Measurements from ENCODE around the gene SPEM2.

SPEM2 gene

DNA sequence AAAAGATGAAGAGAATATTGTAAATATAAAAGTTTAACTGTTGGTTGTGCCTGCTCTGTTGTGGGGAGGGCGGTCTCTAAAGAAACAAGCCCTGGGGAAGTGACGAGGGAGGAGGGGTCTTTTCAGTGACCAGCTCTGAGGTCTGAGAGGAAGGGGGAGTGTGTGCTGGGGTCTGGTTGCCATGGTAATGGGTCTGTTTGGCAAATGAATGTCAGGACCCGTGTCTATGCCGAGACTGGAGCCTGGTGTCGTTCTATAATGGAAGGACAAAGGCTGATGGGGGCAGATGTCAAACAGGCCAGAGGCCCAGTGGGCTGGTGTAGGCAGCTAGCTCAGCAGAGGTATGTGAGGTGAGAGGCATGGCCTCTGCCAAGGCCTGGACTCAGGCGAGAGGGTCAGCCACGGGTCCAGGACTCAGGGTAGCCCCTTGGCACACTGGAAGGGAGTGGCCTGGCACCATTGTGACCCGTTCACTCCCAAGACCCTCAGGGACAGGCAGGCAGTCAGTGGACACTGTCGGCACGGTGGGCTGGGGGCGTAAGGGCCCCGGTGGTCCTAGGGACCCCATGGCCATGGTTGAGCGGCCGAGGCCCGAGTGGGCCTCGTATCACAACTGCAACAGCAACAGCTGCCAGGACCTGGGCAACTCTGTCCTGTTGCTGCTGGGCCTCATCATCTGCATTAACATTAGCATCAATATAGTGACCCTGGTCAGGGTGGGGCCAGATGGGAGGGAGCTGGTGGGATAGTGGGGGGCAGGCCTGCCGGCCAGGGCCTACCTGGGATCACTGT lies 5.4 kb upstream of the SPEM2 start, which contains the start of gene SPEM1:
Gene SPEM1 (plus strand): TSS at position 506 of the 792 bp plus-strand sequence. CDS start 61 bp downstream, at position 567.
- no peak for TF ChIP-seq CTCF (IDR thresholded peaks at IDR 0.05; ENCODE audit: poor library complexity, severe bottlenecking)
- no peaks in the 10 kb centered on the region for H3K4me1 ChIP-seq (ENCODE audit: insufficient read depth, poor library complexity, severe bottlenecking)
- no peaks in the 10 kb centered on the region for H3K27me3 ChIP-seq (ENCODE audit: insufficient read depth, poor library complexity, severe bottlenecking)
- H3K27ac ChIP-seq (ENCODE audit: poor library complexity, severe bottlenecking) = no peak within 1 kb of the TSS
- DNase-seq (ENCODE audit: low spot score) (no peak), ATAC-seq (ENCODE audit: low read depth) (no peak)
- no peak within 1 kb of the TSS for H3K4me3 ChIP-seq (ENCODE audit: severe bottlenecking)
- no peaks in the 10 kb centered on the region for H3K36me3 ChIP-seq (ENCODE audit: low read depth)
- H3K9me3 ChIP-seq (ENCODE audit: severe bottlenecking) = no peaks in the 10 kb centered on the region

DNA sequence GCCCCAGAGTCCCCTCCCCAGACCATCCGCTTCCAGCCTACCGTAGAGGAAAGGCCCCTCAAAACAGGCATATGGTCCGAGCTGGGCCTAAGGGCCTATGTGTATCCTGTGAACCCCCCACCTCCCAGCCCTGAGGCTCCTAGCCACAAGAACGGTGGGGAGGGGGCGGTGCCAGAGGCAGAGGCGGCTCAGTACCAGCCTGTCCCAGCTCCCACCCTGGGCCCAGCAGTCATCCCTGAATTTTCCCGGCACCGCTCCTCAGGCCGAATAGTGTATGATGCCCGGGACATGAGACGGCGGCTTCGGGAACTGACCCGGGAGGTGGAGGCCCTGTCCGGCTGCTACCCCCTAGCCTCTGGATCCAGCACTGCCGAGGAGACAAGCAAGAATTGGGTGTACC lies 4.2 kb upstream of the SPEM2 start:
- Histone ChIP-seq H3K27ac (ENCODE audit: poor library complexity, severe bottlenecking) (no peak overlapping the region), H3K27me3 (ENCODE audit: insufficient read depth, poor library complexity, severe bottlenecking) (no peaks in the 10 kb centered on the region), H3K4me3 (ENCODE audit: severe bottlenecking) (no peak overlapping the region), H3K4me1 (ENCODE audit: insufficient read depth, poor library complexity, severe bottlenecking) (no peaks in the 10 kb centered on the region), H3K36me3 (ENCODE audit: low read depth) (no peaks in the 10 kb centered on the region), H3K9me3 (ENCODE audit: severe bottlenecking) (no peaks in the 10 kb centered on the region)
- ATAC-seq (ENCODE audit: low read depth) (no peak), DNase-seq (ENCODE audit: low spot score) (no peak)
- no peak for TF ChIP-seq CTCF (IDR thresholded peaks at IDR 0.05; ENCODE audit: poor library complexity, severe bottlenecking)

DNA sequence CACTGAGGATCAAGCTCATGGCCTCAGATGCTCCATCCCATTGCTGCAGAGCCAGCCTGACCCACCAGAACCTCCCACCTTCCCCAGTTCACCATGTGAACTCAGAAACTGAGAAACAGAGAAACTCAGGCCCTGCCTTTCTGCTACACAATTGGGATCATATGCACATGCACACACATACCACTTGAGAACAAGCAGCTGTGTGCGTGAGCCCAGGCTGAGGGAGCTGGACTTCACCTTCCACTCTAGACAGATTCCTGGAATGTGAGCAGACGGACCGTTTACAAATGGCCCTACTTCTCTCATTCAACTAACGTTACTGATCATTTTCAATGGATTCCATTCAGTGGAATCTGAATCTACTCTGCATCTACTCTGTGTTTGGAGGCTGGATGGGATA lies 1.7 kb upstream of the SPEM2 start:
- Histone ChIP-seq H3K27ac (ENCODE audit: poor library complexity, severe bottlenecking) (no peak overlapping the region), H3K4me1 (ENCODE audit: insufficient read depth, poor library complexity, severe bottlenecking) (no peaks in the 10 kb centered on the region), H3K9me3 (ENCODE audit: severe bottlenecking) (no peaks in the 10 kb centered on the region), H3K4me3 (ENCODE audit: severe bottlenecking) (no peak overlapping the region), H3K36me3 (ENCODE audit: low read depth) (no peaks in the 10 kb centered on the region), H3K27me3 (ENCODE audit: insufficient read depth, poor library complexity, severe bottlenecking) (no peaks in the 10 kb centered on the region)
- DNase-seq (ENCODE audit: low spot score) (no peak), ATAC-seq (ENCODE audit: low read depth) (no peak)
- TF ChIP-seq CTCF (IDR thresholded peaks at IDR 0.05; ENCODE audit: poor library complexity, severe bottlenecking) = no peak

- no peak for ATAC-seq (ENCODE audit: low read depth)
- H3K4me3 ChIP-seq (ENCODE audit: severe bottlenecking) = no peak overlapping the region
- H3K36me3 ChIP-seq (ENCODE audit: low read depth) = no peaks in the 10 kb centered on the region
- no peak for TF ChIP-seq CTCF (IDR thresholded peaks at IDR 0.05; ENCODE audit: poor library complexity, severe bottlenecking)
- no peaks in the 10 kb centered on the region for H3K9me3 ChIP-seq (ENCODE audit: severe bottlenecking)
- no peak overlapping the region for H3K27ac ChIP-seq (ENCODE audit: poor library complexity, severe bottlenecking)
- DNase-seq (ENCODE audit: low spot score) = no peak
- no peaks in the 10 kb centered on the region for H3K4me1 ChIP-seq (ENCODE audit: insufficient read depth, poor library complexity, severe bottlenecking)
- no peaks in the 10 kb centered on the region for H3K27me3 ChIP-seq (ENCODE audit: insufficient read depth, poor library complexity, severe bottlenecking)
Measured at GRCh38 chr17:7425756-7426155, 340 bp downstream of the SPEM2 start.

- no peak for DNase-seq (ENCODE audit: low spot score)
- H3K4me3 ChIP-seq (ENCODE audit: severe bottlenecking) = no peak overlapping the region
- H3K36me3 ChIP-seq (ENCODE audit: low read depth) = no peaks in the 10 kb centered on the region
- no peak for ATAC-seq (ENCODE audit: low read depth)
- no peaks in the 10 kb centered on the region for H3K9me3 ChIP-seq (ENCODE audit: severe bottlenecking)
- H3K27me3 ChIP-seq (ENCODE audit: insufficient read depth, poor library complexity, severe bottlenecking) = no peaks in the 10 kb centered on the region
- no peak overlapping the region for H3K27ac ChIP-seq (ENCODE audit: poor library complexity, severe bottlenecking)
- no peaks in the 10 kb centered on the region for H3K4me1 ChIP-seq (ENCODE audit: insufficient read depth, poor library complexity, severe bottlenecking)
- no peak for TF ChIP-seq CTCF (IDR thresholded peaks at IDR 0.05; ENCODE audit: poor library complexity, severe bottlenecking)
Measured at GRCh38 chr17:7426203-7426863, 917 bp downstream of the SPEM2 start.

Data from RWPE2 (cell line).